ENCODE results near the gene NUPR2.
"Not testable (repeated sequence)": the region's sequence is repeated elsewhere in the genome, so short reads cannot be mapped to it uniquely, and the experiment has no call there.

NUPR2 gene, protein sequence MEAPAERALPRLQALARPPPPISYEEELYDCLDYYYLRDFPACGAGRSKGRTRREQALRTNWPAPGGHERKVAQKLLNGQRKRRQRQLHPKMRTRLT

GRCh38 chr7:56115852-56116538 lies at the start of gene NUPR2:
TSS of gene NUPR2 (minus strand) at chr7:56116417. CDS start at chr7:56116314, 103 bp downstream.
- DNase-seq, result no peak

GRCh38 chr7:56157238-56157790 lies 41.1 kb upstream of the NUPR2 start:
- DNase-seq, result no peak

- DNase-seq, result not testable (repeated sequence)
These were observed 14.8 kb upstream of the NUPR2 start for GRCh38 chr7:56131062-56131461.

GRCh38 chr7:56127241-56127975 lies 11.2 kb upstream of the NUPR2 start:
- DNase-seq, result no peak

GRCh38 chr7:56125831-56126230 lies 9.6 kb upstream of the NUPR2 start:
- no peak for DNase-seq

GRCh38 chr7:56124981-56125380 lies 8.8 kb upstream of the NUPR2 start:
- no peak for DNase-seq

DNA sequence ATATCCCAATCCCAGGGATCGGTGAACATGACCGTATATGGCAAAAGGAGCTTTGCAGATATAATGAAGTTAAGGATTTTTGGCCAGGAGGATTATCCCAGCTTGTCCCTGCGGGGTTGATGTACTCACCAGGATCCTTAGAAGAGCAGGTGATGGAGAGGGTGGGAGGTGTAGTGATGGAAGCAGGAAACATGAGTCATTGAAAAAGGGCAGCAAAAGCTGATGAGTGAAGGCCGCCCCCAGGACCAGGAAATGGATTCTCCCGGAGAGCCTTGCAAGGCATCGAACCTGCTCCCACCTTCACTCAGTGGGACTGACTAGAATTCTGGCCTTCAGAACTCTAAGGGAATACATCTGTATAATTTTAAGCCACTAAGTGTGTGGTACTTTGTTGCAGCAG lies 5.2 kb upstream of the NUPR2 start:
- DNase-seq, result no peak

GRCh38 chr7:56112244-56112643 lies 4.0 kb downstream of the NUPR2 start:
- not testable (repeated sequence) for DNase-seq

DNA sequence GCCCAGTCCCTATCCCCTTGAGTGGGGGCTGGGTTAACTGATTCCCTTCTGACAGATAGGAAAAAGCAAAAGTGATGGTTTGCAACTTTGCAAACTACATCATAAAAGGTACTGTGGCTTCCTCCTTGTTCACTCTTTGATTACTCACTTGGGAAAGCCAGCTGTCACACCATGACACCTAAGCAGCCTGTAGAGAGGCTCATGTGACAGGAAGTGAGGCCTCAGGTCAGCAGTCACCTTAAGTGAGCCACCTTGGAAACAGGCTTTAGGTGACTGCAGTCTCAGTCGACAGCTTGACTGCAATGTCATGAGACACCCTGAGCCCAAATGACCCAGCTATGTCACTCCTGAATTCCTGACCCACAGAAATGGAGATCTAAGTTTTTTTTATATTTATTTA lies 5.6 kb downstream of the NUPR2 start:
- DNase-seq, result no peak

DNA sequence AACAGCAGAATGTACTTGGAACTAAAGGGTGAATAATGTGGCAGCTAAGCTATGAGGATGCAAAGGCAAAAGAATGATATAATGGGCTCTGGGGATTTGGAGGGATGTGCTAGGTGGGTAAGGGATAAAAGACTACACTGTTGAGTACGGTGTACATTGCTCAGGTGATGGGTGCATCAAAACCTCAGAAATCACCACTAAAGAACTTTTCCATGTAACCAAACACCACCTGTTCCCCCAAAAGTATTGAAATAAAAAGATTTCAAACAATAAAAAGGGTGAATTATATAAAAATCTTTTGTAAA lies 8.3 kb downstream of the NUPR2 start:
- no peak for DNase-seq

DNA sequence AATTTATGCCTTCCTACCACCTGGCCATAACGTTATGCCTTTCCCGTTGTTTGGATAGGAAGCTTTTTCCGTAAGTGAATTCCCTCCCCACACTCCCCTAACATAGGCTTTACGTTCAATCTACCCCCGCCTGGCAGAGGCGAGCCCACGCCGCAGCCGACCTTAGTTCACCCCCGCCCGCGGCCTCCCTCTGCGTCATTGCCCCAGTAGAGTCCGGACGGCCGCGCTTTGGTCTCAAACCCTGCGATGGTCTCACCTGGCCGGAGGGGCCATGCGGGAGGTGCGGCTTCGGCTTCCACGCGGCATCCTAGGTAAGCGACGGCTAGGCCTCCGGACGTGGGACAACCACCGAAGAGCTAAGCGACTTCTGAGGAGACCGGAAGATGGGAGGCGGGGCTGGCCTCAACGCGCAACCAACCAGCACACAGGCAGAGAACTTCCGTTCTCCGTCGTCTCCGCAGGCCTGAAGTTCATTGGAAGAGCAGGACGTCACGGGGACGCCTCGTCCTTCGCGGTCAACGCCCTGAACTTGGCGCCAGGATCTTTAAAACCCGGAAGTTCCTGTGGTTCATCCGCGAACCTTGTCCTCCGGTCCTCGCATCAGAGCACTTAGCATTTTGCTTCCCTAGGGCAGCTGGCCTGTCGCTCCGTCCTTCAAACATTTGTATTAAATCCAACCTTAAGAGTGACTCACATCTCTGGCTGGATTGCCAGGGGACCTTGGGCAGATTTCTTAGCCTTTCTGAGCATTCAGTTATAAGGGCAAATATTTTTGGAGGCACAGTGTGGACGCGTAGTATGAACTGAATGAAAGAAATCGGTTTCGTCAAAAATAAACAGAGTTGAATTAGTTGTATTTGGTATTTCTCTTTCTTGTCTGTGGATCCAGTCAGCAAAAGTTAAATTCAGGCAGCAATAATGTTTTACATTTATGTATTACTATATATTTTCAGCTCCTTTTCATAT lies 9.8 kb downstream of the NUPR2 start, which contains the start of gene CHCHD2:
Gene CHCHD2, minus strand, starts transcription at position 369 of the 966 bp plus-strand sequence. Its CDS starts 63 bp downstream, at position 306.
- DNase-seq, result peak; percentile 97

- peak; percentile 58 for DNase-seq
These were observed 10.7 kb downstream of the NUPR2 start for GRCh38 chr7:56105508-56105907.

DNA sequence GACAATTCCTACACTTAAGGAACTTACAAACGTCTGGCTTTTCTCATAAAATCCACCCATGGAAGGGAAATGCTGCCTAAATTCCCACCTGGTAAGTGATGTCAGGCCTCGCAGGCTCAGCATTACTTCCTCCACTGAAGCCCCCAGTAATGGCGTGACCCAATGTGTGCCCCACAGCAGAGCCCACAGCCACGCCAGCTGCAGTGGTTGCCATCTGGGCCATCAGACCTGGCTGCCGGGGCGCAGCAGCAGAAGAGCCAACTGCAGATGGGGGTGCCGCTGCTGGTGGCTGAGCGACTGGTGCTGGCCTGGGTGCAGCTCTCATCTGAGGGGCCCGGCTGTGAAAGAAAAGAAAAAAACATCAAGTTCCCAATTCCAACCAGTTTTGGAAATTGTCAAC lies 12.1 kb downstream of the NUPR2 start:
- not testable (repeated sequence) for DNase-seq

DNA sequence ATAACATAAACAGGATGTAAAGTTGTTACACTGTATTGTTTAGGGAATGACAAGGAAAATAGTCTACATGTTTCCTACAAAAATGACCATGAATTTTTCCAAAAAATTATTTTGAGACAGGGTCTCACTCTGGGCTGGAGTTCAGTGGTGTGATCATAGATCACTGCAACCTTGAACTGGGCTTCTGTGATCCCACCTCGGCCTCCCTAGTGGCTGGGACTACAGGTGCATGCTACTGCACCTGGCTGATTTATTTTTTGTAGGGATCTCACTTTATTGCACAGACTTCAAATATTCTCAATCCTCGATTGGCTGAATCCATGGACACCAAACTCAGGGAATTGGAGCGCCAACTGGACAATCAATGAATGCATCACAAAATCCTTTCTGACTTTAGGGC lies 16.6 kb downstream of the NUPR2 start:
- DNase-seq, result no peak

DNA sequence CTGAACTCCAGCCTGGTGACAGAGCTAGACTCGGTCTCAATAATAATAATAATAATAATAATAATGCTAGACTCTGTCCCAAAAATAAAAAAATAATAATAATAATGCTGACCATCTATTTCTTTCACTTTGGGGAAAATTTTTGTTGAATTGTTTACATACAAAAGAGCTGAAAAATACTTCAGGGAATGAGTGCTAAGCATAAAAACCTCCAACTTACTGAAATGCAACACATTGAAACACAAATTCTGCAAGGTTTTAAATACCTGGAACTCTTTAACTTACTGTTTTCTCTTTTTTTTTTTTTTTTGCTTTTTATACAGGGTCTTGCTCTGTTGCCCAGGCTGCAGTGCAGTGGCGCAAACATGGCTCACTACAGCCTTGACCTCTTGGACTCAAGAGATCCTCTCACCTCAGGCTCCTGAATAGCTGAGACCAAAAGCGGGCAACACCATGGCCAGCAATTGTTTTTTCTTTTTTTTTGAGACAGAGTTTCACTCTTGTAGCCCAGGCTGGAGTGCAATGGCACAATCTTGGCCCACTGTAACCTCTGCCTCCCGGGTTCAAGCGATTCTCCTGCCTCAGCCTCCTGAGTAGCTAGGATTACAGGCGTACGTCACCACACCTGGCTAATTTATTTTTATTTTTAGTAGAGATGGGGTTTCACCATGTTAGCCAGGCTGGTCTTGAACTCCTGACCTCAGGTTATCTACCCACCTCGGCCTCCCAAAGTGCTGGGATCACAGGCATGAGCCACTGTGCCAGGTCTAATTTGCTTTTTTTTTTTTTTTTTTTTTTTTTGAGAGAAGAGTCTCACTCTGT lies 17.8 kb downstream of the NUPR2 start:
- not testable (repeated sequence) for DNase-seq

- DNase-seq, result no peak
These were observed 18.5 kb downstream of the NUPR2 start for GRCh38 chr7:56097700-56098099.

DNA sequence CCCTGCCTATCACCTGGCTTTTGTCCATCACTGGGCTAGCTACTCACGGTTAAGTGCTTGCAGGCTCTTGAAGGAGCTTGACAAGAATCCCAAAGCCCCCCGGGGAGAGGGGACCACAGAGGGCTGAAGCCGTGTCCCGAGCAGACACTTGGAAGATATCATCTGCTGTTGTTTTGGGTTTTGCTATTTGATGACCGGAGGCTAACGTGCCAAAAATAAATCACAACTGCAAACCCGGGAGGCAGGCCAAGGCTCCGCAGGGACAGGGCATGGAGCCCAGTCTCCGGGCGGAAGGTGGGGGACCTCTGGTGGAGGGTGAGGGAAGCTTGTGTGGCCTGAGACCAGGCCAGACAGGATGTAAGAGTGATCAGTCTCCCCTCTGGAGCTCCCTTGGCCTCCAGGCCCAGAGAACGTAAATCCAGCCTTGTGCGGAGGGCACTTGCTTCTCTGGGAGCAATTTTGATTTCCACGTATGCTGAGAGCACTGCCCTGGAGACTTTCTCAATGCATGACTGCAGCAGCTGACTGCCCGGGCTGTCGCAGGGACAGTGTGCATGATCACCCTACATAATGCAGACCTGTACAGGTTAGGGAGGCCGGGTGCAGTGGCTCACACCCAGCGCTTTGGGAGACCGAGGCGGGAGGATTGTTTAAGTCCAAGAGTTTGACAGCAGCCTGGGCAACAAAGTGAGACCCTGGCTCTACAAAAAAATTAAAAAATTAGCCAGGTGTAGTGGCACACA lies 23.3 kb downstream of the NUPR2 start, which contains the start of gene PHKG1:
Gene PHKG1, minus strand, starts transcription at position 164 of the 743 bp plus-strand sequence. CDS start 4,011 bp downstream, outside the sequence.
- DNase-seq, result no peak

GRCh38 chr7:56092388-56092787 lies 23.8 kb downstream of the NUPR2 start:
- DNase-seq, result not testable (repeated sequence)

DNA sequence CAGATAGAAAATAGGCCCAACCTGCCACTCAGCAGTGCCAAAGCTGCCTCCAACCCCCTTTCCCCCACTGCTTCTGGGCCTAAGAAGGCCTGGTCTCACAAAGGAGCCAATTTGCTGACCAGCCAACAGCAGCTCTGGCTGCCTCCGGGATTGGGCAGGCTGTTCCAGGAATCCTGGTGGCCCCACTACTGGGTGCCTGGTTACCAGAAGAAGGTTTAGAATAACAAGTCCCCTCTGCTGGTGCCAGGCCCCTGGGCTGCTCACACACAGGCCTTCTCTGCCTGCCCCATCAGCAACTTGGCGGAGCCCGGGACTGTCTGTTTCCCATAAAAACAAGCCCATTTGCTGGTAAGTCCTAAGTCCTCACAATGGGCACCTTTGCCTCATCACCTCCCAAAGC lies 24.6 kb downstream of the NUPR2 start:
- DNase-seq, result no peak

GRCh38 chr7:56087445-56087844 lies 28.8 kb downstream of the NUPR2 start:
- DNase-seq, result no peak

DNA sequence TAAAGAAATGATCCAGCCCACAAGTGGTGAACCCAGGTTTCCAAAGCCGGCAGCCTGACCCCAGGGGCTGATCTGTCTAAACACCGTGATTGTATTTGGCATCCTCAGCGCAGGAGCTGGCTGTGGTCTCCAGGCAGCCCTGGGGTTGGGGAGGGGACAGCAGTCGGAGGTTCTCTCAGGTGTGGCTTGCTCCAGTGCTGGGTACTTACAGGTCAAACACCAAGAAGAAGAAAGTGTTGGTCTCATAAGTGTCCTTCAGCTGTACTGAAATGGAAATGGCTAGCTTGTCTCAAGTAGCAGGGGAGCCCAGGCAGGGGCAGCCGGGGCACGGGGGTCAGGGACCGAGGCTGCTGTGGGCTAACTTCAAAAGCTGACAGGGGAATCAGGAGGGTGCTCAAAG lies 29.5 kb downstream of the NUPR2 start:
- no peak for DNase-seq
